DND-41 (cell line): ENCODE measurements around the gene GRK6.

Experiments used
- ATAC-seq: fragments of 200-7000 bp; cut with Tn5 transposase; 3 replicates; pipeline ENCODE4 v1.9.1; 2021; ENCODE audit warnings: low read depth; ENCODE audit not compliant: insufficient read depth
- DNase-seq: peaks from one replicate; pipeline ENCODE4 v3.0.0-alpha.2; 2020
- H2AFZ ChIP-seq: 2 replicates; pipeline ENCODE4 v1.6.0; 2012; ENCODE audit warnings: low read depth, low read length
- H3K27ac ChIP-seq: 2 replicates; pipeline ENCODE4 v1.5.1; 2012; ENCODE audit warnings: low read length, inconsistent platforms
- H3K27me3 ChIP-seq: fragments of 200-600 bp; sonication (generic); 2 replicates; pipeline ENCODE4 v1.6.0; 2012; ENCODE audit warnings: low read length, mild to moderate bottlenecking, inconsistent platforms; ENCODE audit not compliant: insufficient read depth, poor library complexity
- H3K36me3 ChIP-seq: 2 replicates; pipeline ENCODE4 v1.5.1; 2012; ENCODE audit warnings: low read length, inconsistent platforms; ENCODE audit not compliant: insufficient read depth
- H3K4me1 ChIP-seq: 2 replicates; pipeline ENCODE4 v1.5.1; 2012; ENCODE audit warnings: mild to moderate bottlenecking, low read length; ENCODE audit not compliant: insufficient read depth
- H3K4me2 ChIP-seq: 2 replicates; pipeline ENCODE4 v1.6.0; 2012; ENCODE audit warnings: mild to moderate bottlenecking, moderate library complexity, low read length, inconsistent platforms; ENCODE audit not compliant: insufficient read depth
- H3K4me3 ChIP-seq, 2 experiments: fragments of 200-600 bp in 1 of 2; shearing (Covaris generic) in 1 of 2; 2 replicates each; pipeline ENCODE4 v1.5.1; 2012 to 2016; ENCODE audit warnings: inconsistent platforms in 2 of 2, low read length in 2 of 2, mild to moderate bottlenecking in 2 of 2, low read depth in 1 of 2, moderate library complexity in 1 of 2
- H3K79me2 ChIP-seq: 2 replicates; pipeline ENCODE4 v1.6.0; 2012; ENCODE audit warnings: low read length, inconsistent platforms; ENCODE audit not compliant: insufficient read depth
- H3K9ac ChIP-seq: 2 replicates; pipeline ENCODE4 v1.6.0; 2012; ENCODE audit warnings: low read depth, mild to moderate bottlenecking, inconsistent platforms, low read length, moderate library complexity
- H3K9me3 ChIP-seq: 2 replicates; pipeline ENCODE4 v1.5.1; 2012; ENCODE audit warnings: low read length, moderate library complexity, mild to moderate bottlenecking, inconsistent platforms; ENCODE audit not compliant: insufficient read depth, severe bottlenecking
- H4K20me1 ChIP-seq: 2 replicates; pipeline ENCODE4 v1.6.0; 2012; ENCODE audit warnings: low read length; ENCODE audit not compliant: insufficient read depth
- EZH2 ChIP-seq: IDR thresholded peaks from 3 replicates; pipeline ENCODE4 v1.6.1; 2012; ENCODE audit warnings: borderline replicate concordance, low read depth, mild to moderate bottlenecking, moderate library complexity, low read length, inconsistent platforms; ENCODE audit not compliant: severe bottlenecking
- TF ChIP-seq, protein P1 (sequence below): IDR thresholded peaks from 2 replicates; pipeline ENCODE4 v1.5.1; 2012; ENCODE audit warnings: borderline replicate concordance, low read length, moderate library complexity, mild to moderate bottlenecking; ENCODE audit not compliant: poor library complexity, severe bottlenecking; ENCODE audit errors: extremely low read depth

GRK6 gene

DNA sequence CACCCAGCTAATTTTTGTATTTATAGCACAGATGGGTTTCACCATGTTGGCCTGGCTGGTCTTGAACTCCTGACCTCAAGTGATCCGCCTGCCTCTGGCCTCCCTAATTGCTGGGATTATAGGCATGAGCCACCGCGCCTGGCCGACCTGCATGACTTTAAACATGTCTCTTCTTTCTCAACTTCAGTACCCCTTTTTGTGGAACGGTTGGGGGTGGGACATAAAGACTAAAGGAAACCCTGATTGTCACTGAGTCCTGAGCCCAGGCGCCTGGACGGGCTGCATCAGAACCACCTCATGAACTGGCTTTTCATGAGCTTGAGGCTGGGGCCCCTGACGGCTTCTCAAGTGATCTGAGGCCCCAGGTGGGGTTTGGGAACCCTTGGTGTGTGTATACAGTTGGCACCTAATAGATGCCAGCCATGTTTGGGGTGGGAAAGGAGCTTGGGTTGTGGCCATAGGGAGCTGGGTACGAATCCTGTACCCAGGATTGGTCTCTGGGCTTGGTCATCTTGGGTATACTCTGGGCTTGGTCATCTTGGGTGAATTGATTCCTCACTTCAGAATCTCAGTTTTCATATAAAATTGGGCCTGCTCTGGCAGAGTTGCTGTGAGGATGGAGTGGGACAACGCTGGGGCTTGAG lies 2.2 kb downstream of the GRK6 start:
- peak overlapping the region; percentile 100 for H3K4me2 ChIP-seq
- peak overlapping the region; percentile 38 for H3K9ac ChIP-seq
- no peak for ATAC-seq
- H3K4me1 ChIP-seq: peaks cover 70% of the 10 kb centered on the region
- peak overlapping the region in 1 of 2 experiments; percentile 43; a peak in 2 of 4 replicates for H3K4me3 ChIP-seq
- H3K36me3 ChIP-seq: peaks cover 42% of the 10 kb centered on the region
- TF ChIP-seq, protein P1, sequence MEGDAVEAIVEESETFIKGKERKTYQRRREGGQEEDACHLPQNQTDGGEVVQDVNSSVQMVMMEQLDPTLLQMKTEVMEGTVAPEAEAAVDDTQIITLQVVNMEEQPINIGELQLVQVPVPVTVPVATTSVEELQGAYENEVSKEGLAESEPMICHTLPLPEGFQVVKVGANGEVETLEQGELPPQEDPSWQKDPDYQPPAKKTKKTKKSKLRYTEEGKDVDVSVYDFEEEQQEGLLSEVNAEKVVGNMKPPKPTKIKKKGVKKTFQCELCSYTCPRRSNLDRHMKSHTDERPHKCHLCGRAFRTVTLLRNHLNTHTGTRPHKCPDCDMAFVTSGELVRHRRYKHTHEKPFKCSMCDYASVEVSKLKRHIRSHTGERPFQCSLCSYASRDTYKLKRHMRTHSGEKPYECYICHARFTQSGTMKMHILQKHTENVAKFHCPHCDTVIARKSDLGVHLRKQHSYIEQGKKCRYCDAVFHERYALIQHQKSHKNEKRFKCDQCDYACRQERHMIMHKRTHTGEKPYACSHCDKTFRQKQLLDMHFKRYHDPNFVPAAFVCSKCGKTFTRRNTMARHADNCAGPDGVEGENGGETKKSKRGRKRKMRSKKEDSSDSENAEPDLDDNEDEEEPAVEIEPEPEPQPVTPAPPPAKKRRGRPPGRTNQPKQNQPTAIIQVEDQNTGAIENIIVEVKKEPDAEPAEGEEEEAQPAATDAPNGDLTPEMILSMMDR: no peak
- TF ChIP-seq EZH2: no peak
- no peak for DNase-seq
- H3K9me3 ChIP-seq: no peaks in the 10 kb centered on the region
- H2AFZ ChIP-seq: no peak overlapping the region
- H4K20me1 ChIP-seq: peaks cover 64% of the 10 kb centered on the region
- H3K79me2 ChIP-seq: peaks cover 45% of the 10 kb centered on the region
- H3K27ac ChIP-seq: peak overlapping the region; percentile 71
- H3K27me3 ChIP-seq: no peaks in the 10 kb centered on the region

DNA sequence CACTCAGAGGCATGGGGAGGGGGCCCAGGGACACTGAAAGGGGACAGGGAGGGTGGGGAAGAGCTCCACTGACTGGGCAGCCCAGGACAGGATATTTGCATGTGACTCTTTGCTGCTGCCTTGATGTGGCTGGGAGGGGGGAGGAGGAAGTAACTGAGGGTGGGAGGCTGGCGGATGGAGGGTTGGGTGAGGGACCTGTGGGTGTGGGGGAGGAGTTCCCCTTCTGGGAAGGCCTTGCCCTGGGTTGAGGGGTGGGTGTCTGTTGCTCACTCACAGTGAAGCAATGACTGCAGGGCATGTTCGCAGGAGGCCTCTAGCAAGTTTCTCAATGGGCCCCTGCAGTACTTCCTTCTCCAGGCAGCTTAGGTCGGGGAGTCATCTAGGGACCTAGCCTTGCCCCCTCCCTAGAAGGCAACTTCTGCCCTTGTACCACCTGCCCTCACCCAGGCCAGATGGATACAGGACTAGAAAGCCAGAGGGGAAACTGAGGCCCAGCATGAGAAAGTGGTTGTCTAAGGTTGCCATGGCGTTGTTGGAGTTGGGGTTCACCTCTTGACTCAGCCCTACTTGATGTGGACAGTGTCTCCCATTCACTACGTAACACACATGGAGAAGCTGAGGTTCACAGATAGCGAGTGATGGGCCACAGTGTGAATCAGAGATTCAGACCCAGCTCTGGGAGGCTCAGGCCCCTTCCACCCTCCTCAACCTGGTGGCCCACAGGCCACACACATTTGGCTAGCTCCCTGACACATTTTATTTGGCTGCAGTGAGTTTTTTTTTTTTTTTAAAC lies 3.0 kb downstream of the GRK6 start:
- Histone ChIP-seq H3K4me2 (peak overlapping the region; percentile 100), H3K9me3 (no peaks in the 10 kb centered on the region), H3K4me3 (peak overlapping the region in 1 of 2 experiments; percentile 43; a peak in 2 of 4 replicates), H3K27me3 (no peaks in the 10 kb centered on the region), H3K79me2 (peaks cover 45% of the 10 kb centered on the region), H3K4me1 (peaks cover 70% of the 10 kb centered on the region), H3K27ac (peak overlapping the region; percentile 78), H3K9ac (peak overlapping the region; percentile 38), H4K20me1 (peaks cover 67% of the 10 kb centered on the region), H3K36me3 (peaks cover 50% of the 10 kb centered on the region), H2AFZ (no peak overlapping the region)
- ATAC-seq (peak; percentile 46), DNase-seq (peak; percentile 96)
- TF ChIP-seq EZH2: no peak
- TF ChIP-seq, protein P1: no peak

DNA sequence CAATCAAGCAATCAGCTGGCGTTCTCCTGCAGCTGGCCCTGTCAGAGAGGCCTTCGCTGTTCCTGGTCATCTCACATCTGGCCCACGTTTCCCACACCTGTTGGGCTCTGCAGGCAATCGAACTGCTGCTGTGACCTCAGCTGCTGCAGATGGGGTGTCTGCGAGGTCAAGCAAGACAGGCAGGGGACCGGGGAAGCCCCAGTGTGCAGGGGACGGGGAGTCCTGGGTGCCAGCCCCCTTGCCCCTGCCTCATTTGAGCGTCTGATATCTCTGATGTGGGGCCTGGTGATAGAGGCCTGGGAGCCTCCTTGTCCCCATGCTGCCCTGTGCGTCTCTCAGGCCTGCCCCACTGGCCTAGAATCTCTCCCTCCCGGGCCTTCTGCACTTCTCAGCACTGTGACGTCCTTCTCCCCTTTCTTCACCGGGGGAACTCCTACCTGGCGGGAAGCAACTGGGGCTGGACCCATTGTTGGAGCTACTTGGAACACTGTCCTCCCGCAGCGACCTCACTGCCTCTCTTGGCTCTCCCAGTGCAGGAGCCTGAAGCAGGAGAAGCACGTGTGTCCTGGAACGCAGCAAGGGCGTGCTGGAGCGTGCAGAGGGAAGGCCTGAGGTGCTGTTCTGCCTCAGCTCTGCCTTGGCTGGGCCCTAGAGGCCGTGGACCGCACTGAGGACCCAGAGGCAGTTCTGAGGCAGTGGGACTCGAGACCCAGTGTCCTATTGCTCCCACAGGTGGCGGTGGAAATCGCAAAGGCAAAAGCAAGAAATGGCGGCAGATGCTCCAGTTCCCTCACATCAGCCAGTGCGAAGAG lies 3.9 kb downstream of the GRK6 start:
- Histone ChIP-seq H3K27ac (peak overlapping the region; percentile 78), H3K9ac (peak overlapping the region; percentile 45), H3K27me3 (no peaks in the 10 kb centered on the region), H3K36me3 (peaks cover 59% of the 10 kb centered on the region), H2AFZ (no peak overlapping the region), H4K20me1 (peaks cover 70% of the 10 kb centered on the region), H3K4me3 (no peak overlapping the region), H3K9me3 (no peaks in the 10 kb centered on the region), H3K79me2 (peaks cover 45% of the 10 kb centered on the region), H3K4me2 (peak overlapping the region; percentile 100; the same call in 1 of the 2 replicates), H3K4me1 (peaks cover 65% of the 10 kb centered on the region)
- ATAC-seq (no peak), DNase-seq (no peak)
- TF ChIP-seq, protein P1: no peak
